ENCODE results near the gene CYP2J2.

- no peak for TF ChIP-seq CTCF (IDR thresholded peaks at IDR 0.05)
- no peak for TF ChIP-seq POLR2A (IDR thresholded peaks at IDR 0.05)
- no peak for TF ChIP-seq POLR2AphosphoS5 (IDR thresholded peaks at IDR 0.05)
Observed at GRCh38 chr1:59919746-59920145, 6.8 kb downstream of the CYP2J2 start.
